Left renal pelvis (tissue), 4 donors: ENCODE data around the gene ITPRIPL2. TPM values are rescaled to one million over a fixed set of nuclear protein-coding genes. Genes with fewer than 3 reads are reported as not detected.

ENCODE experiments used
- DNase-seq, 4 donors: peaks; one replicate each; pipeline ENCODE4 v3.0.0-alpha.2; 2013; ENCODE audit warnings: low read depth in 4 of 4, low spot score in 3 of 4
- polyA plus RNA-seq, 4 donors: library from polyadenylated mRNA; unstranded; fragments of 120-200 nt; gene quantifications; one replicate each; pipeline ENCODE4 v1.2.1, GENCODE V29; 2013; ENCODE audit not compliant: insufficient read length in 4 of 4

Gene ITPRIPL2
- polyA plus RNA-seq, 4 donors, result 15.5 to 31.6 (median 19.4) TPM

DNA sequence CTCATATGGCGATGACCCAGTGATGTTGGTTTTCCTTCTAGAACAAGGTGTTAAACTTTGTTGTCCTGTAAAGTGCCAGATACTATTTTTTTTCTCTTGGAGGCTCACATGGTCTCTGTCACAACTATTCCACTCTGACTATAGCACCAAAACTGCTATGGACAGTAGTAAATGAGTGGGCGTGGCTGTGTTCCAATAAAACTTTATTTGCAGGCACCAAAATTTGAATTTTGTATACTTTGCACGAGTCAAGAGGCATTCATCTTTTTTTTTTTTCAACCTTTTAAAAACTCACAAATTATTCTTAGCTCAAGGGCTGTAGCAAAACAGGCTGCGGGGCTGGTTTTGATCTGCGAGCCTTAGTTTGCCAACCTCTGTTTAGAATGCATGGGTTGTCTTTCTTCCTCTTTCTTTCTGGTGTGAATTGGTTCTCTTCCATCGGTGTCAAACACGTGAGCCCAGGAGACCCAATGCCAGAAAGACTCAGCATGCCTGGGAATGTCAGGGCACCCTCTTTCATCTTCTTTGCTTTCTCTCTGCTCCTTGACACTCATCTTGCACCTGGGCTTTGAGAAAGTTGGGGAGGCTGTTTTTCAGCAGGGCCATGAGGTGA lies 56.4 kb downstream of the ITPRIPL2 start:
- no peak for DNase-seq

Other genes starting within 250 kb of the ITPRIPL2 start
- 10 to 100 TPM; 44.5 to 65.0 (median 55.4) TPM for gene SMG1, start 187.6 kb upstream of the ITPRIPL2 start, polyA plus RNA-seq
- gene TMC7, start 130.0 kb upstream of the ITPRIPL2 start, polyA plus RNA-seq, result 1 to 10 TPM in 3 of 4 donors, under 1 TPM in 1; 1.00 to 2.4 (median 1.5) TPM
- gene COQ7, start 46.4 kb upstream of the ITPRIPL2 start, polyA plus RNA-seq, result 10 to 100 TPM; 28.8 to 34.3 (median 32.1) TPM
- 10 to 100 TPM in 1 of 4 donors, 1 to 10 TPM in 3; 1.3 to 11.4 (median 9.7) TPM for gene SYT17, start 54.3 kb downstream of the ITPRIPL2 start, polyA plus RNA-seq
- under 1 TPM in 3 of 4 donors, not detected in 1; 0.07 to 0.08 (median 0.08) TPM for gene CLEC19A, start 171.8 kb downstream of the ITPRIPL2 start, polyA plus RNA-seq